Naive B cell (primary cell): ENCODE data around the gene HARBI1. TPM values are rescaled to one million over a fixed set of nuclear protein-coding genes. Genes with fewer than 3 reads are reported as not detected.

Experiments
- ATAC-seq, 2 donors: fragments of 150-1000 bp; cut with Tn5 transposase; 2 replicates each; pipeline ENCODE4 v1.10.0; 2021; ENCODE audit warnings: low read depth in 2 of 2, mild to moderate bottlenecking in 2 of 2, moderate library complexity in 2 of 2
- DNase-seq: peaks from one replicate; pipeline ENCODE4 v3.0.0; 2022
- H3K27ac Mint-ChIP-seq, 6 donors: one replicate each; pipeline ENCODE4 v1.8.0; 2020 to 2022; ENCODE audit warnings: mild to moderate bottlenecking in 6 of 6, mixed read lengths in 6 of 6, moderate library complexity in 5 of 6, inconsistent platforms in 2 of 6
- H3K27me3 Mint-ChIP-seq, 3 donors: one replicate each; pipeline ENCODE4 v1.8.0; 2021 to 2022; ENCODE audit warnings: mixed read lengths in 3 of 3, mild to moderate bottlenecking in 1 of 3
- H3K36me3 Mint-ChIP-seq, 2 donors: one replicate each; pipeline ENCODE4 v1.8.0; 2020 to 2022; ENCODE audit warnings: mixed read lengths in 2 of 2, inconsistent platforms in 1 of 2, mild to moderate bottlenecking in 1 of 2
- H3K4me1 Mint-ChIP-seq, 3 donors: one replicate each; pipeline ENCODE4 v1.8.0; 2020 to 2022; ENCODE audit warnings: mixed read lengths in 3 of 3, inconsistent platforms in 1 of 3, mild to moderate bottlenecking in 1 of 3, moderate library complexity in 1 of 3
- H3K4me3 Mint-ChIP-seq, 8 donors: one replicate each; pipeline ENCODE4 v1.8.0; 2020 to 2022; ENCODE audit warnings: mild to moderate bottlenecking in 8 of 8, mixed read lengths in 8 of 8, moderate library complexity in 8 of 8, inconsistent platforms in 2 of 8
- H3K9me3 Mint-ChIP-seq, 7 donors: one replicate each; pipeline ENCODE4 v1.8.0; 2020 to 2022; ENCODE audit warnings: mixed read lengths in 7 of 7, mild to moderate bottlenecking in 5 of 7, inconsistent platforms in 2 of 7, moderate library complexity in 1 of 7
- polyA plus RNA-seq, 6 donors: library from polyadenylated mRNA; unstranded; fragments of 300-500 nt; fragmentation: Illumina TruSeq; gene quantifications; one replicate each; pipeline ENCODE4 v1.2.3, GENCODE V29; 2021; ENCODE audit warnings: low read depth in 6 of 6

HARBI1 gene
- polyA plus RNA-seq, 6 donors from 2014 or later = 8.7 to 14.7 (median 11.8) TPM

DNA sequence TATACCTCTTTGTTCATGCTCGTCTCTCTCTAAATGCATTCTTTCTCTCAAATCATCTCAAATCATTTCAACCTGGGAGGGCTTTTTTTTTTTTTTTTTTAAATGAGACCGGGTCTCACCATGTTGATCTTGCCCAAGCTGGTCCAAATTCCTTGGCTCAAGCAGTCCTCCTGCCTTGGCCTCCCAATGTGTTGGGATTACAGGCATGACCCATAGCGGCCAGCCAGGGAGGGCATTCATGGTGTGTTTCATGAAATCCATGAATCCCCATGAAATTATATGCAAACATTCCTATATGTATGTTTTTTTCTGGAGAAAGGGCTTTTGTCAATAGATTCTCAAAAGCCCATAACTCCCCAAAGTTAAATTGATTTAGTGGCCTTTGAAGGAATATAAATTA is 26.5 kb upstream of the HARBI1 start:
- H3K27me3 Mint-ChIP-seq = no peaks in the 10 kb centered on the region
- H3K36me3 Mint-ChIP-seq = peaks cover 10 to 29% of the 10 kb centered on the region in 2 donors
- DNase-seq (no peak), ATAC-seq (no peak)
- no peak overlapping the region for H3K4me3 Mint-ChIP-seq
- H3K9me3 Mint-ChIP-seq = peaks cover 0 to 1% (median 0%) of the 10 kb centered on the region in 7 donors
- H3K4me1 Mint-ChIP-seq = peaks cover 0 to 5% (median 3%) of the 10 kb centered on the region in 3 donors
- peak overlapping the region in 1 of 6 donors; percentile 18 for H3K27ac Mint-ChIP-seq

GRCh38 chr11:46642627-46643335 is 25.8 kb upstream of the HARBI1 start:
- Mint-ChIP-seq H3K4me1 (peaks cover 0 to 9% (median 3%) of the 10 kb centered on the region in 3 donors), H3K27ac (peak overlapping the region in 1 of 6 donors; percentile 11), H3K36me3 (peaks cover 15 to 32% of the 10 kb centered on the region in 2 donors), H3K27me3 (no peaks in the 10 kb centered on the region), H3K4me3 (no peak overlapping the region), H3K9me3 (peaks cover 0 to 1% (median 0%) of the 10 kb centered on the region in 7 donors)
- DNase-seq = no peak
- no peak for ATAC-seq

GRCh38 chr11:46641639-46642038 is 24.6 kb upstream of the HARBI1 start:
- ATAC-seq = no peak
- H3K9me3 Mint-ChIP-seq = peaks cover 0 to 1% (median 0%) of the 10 kb centered on the region in 7 donors
- H3K27ac Mint-ChIP-seq = no peak overlapping the region
- no peak for DNase-seq
- H3K4me1 Mint-ChIP-seq = peaks cover 0 to 9% (median 3%) of the 10 kb centered on the region in 3 donors
- H3K27me3 Mint-ChIP-seq = no peaks in the 10 kb centered on the region
- H3K4me3 Mint-ChIP-seq = peak overlapping the region in 1 of 8 donors; percentile 5
- peaks cover 15 to 32% of the 10 kb centered on the region in 2 donors for H3K36me3 Mint-ChIP-seq

- Mint-ChIP-seq H3K36me3 (peaks cover 15 to 32% of the 10 kb centered on the region in 2 donors), H3K27me3 (no peaks in the 10 kb centered on the region), H3K27ac (no peak overlapping the region), H3K9me3 (peaks cover 0 to 1% (median 0%) of the 10 kb centered on the region in 7 donors), H3K4me3 (no peak overlapping the region), H3K4me1 (peaks cover 0 to 9% (median 3%) of the 10 kb centered on the region in 3 donors)
- no peak for ATAC-seq
- DNase-seq = no peak
Observed at GRCh38 chr11:46640036-46640788, 23.2 kb upstream of the HARBI1 start.

DNA sequence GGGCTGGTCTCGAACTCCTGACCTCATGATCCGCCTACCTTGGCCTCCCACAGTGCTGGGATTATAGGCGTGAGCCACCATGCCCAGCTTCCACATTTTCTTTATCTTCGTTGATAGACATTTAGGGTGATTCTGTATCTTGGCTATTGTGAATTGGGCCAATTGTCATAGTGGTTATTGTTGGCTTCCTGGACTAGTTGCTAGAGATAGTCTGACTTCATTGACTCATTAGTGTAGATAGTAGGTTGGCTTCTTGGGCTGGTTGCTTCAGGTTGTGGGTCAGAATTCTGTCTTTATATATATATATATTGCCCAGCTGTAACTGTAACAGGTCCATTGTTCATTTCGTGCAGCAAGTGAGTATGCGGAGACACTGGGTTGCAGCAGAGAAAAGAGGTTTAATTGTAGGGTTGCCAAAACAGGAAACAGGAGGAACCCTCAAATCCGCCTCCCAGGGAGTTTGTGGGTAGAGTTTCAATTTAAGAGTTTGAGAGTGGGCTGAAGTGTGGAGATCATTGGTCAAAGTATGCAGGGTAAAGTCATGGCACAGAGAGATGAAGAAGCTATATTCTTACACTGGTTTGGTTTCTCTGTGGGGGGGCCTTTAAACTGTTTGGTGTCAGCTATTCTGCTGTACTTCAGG is 22.3 kb upstream of the HARBI1 start:
- Mint-ChIP-seq H3K36me3 (peaks cover 15 to 32% of the 10 kb centered on the region in 2 donors), H3K27me3 (no peaks in the 10 kb centered on the region), H3K27ac (peak overlapping the region in 1 of 6 donors; percentile 28), H3K9me3 (peaks cover 0 to 1% (median 0%) of the 10 kb centered on the region in 7 donors), H3K4me3 (no peak overlapping the region), H3K4me1 (peaks cover 0 to 9% (median 3%) of the 10 kb centered on the region in 3 donors)
- DNase-seq (no peak), ATAC-seq (no peak)

GRCh38 chr11:46637546-46637945 is 20.5 kb upstream of the HARBI1 start:
- no peak overlapping the region for H3K4me3 Mint-ChIP-seq
- H3K27me3 Mint-ChIP-seq = no peaks in the 10 kb centered on the region
- peaks cover 15 to 23% of the 10 kb centered on the region in 2 donors for H3K36me3 Mint-ChIP-seq
- peaks cover 0 to 1% (median 0%) of the 10 kb centered on the region in 7 donors for H3K9me3 Mint-ChIP-seq
- no peak for DNase-seq
- ATAC-seq = no peak
- peaks cover 0 to 6% (median 0%) of the 10 kb centered on the region in 3 donors for H3K4me1 Mint-ChIP-seq
- peak overlapping the region in 1 of 6 donors; percentile 59 for H3K27ac Mint-ChIP-seq

DNA sequence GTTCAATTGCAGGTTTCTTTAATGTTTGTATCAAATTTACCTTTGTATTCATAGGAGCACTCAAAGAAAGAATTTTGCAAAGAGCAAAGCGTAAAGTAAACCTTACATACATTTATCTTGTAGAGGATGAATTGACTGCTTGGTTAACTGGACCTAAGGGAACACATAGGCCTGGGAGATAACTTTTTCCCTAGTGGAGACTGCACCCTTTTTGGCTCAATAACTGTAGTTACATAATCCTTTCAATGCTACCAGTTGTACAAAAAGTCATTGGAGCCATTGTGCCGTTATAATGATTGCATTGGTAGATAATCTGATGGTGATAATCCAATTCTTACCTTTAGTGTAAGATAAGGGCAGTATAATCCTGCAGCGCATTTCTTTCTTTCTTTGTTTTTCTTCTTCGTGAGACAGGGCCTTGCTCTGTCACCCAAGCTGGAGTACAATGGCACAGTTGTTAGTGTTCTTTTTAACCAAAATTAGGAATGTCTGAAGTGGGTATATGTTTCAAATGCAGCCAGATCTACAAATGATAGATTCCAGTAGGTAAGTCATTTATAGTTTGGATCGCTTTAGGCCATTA is 18.6 kb upstream of the HARBI1 start:
- Mint-ChIP-seq H3K4me1 (peaks cover 0 to 4% (median 0%) of the 10 kb centered on the region in 3 donors), H3K27me3 (no peaks in the 10 kb centered on the region), H3K4me3 (no peak overlapping the region), H3K9me3 (peaks cover 0 to 1% (median 0%) of the 10 kb centered on the region in 7 donors), H3K36me3 (peaks cover 15% of the 10 kb centered on the region in 2 donors), H3K27ac (peak overlapping the region in 1 of 6 donors; percentile 62)
- ATAC-seq (no peak), DNase-seq (no peak)

DNA sequence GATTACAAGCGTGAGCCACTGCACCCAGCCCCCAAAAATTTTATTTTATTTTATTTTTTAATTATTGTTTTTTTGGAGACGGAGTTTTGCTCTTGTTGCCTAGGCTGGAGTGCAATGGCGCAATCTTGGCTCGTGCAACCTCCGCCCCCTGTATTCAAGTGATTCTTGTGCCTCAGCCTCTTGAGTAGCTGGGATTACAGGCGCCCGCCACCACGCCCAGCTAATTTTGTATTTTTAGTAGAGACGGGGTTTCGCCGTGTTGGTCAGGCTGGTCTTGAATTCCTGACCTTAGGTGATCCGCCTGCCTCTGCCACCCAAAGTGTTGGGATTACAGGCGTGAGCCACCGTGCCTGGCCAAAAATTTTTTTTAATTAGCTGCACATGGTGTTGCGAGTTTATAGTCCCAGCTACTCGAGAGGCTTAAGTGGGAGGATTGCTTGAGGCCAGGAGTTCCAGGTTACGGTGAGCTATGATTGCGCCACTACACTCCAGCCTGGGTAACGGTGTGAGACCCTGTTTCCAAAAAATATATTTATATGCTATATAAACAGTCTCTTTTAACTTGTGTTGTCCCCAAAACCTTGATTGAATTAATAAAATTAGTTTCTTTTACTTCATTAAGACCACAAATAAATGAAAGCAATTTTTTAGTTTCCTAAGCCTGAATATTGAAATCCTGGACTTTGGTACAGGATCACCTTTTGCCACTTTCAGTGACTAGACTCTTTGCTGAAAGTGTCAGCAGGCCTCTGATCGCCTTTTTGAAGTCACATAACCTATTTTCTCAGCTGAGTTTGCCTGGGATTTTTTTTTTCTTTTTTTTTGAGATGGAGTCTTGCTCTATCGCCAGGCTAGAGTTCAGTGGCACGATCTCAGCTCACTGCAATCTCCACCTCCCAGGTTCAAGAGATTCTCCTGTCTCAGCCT is 16.5 kb upstream of the HARBI1 start:
- DNase-seq = no peak
- no peaks in the 10 kb centered on the region for H3K9me3 Mint-ChIP-seq
- H3K36me3 Mint-ChIP-seq = peaks cover 4 to 5% of the 10 kb centered on the region in 2 donors
- no peak for ATAC-seq
- H3K27me3 Mint-ChIP-seq = no peaks in the 10 kb centered on the region
- no peak overlapping the region for H3K27ac Mint-ChIP-seq
- no peak overlapping the region for H3K4me3 Mint-ChIP-seq
- H3K4me1 Mint-ChIP-seq = peaks cover 0 to 7% (median 4%) of the 10 kb centered on the region in 3 donors

DNA sequence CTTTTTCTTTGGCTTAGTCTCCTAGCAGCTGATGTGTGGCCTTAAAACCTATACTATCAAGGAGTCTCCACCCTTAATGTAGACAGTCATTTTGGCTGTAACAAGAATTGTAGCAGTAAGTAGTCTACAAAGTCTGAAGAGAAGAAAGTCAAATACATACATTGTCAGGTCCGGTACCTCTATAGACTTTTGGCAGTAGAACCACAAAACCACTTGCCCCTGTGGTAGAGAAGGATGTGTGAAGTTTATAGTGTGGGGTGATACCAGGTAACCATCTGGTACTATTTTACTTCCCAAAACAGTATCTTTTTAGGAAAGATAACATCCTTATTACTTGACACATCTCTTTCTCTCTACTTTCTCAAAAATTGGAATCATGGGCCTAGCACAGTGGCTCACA is 15.5 kb upstream of the HARBI1 start:
- no peak overlapping the region for H3K27ac Mint-ChIP-seq
- H3K4me3 Mint-ChIP-seq = no peak overlapping the region
- DNase-seq (no peak), ATAC-seq (no peak)
- no peaks in the 10 kb centered on the region for H3K36me3 Mint-ChIP-seq
- no peaks in the 10 kb centered on the region for H3K27me3 Mint-ChIP-seq
- no peaks in the 10 kb centered on the region for H3K9me3 Mint-ChIP-seq
- peaks cover 0 to 9% (median 0%) of the 10 kb centered on the region in 3 donors for H3K4me1 Mint-ChIP-seq

- no peak overlapping the region for H3K4me3 Mint-ChIP-seq
- H3K27ac Mint-ChIP-seq = no peak overlapping the region
- DNase-seq (no peak), ATAC-seq (no peak)
- H3K36me3 Mint-ChIP-seq = no peaks in the 10 kb centered on the region
- no peaks in the 10 kb centered on the region for H3K9me3 Mint-ChIP-seq
- H3K27me3 Mint-ChIP-seq = no peaks in the 10 kb centered on the region
- peaks cover 0 to 9% (median 0%) of the 10 kb centered on the region in 3 donors for H3K4me1 Mint-ChIP-seq
Observed at GRCh38 chr11:46631676-46632075, 14.6 kb upstream of the HARBI1 start.

- no peak overlapping the region for H3K27ac Mint-ChIP-seq
- no peaks in the 10 kb centered on the region for H3K27me3 Mint-ChIP-seq
- no peak for ATAC-seq
- H3K36me3 Mint-ChIP-seq = peaks cover 4 to 7% of the 10 kb centered on the region in 2 donors
- DNase-seq = no peak
- peaks cover 0 to 17% (median 5%) of the 10 kb centered on the region in 3 donors for H3K4me1 Mint-ChIP-seq
- H3K4me3 Mint-ChIP-seq = no peak overlapping the region
- H3K9me3 Mint-ChIP-seq = no peaks in the 10 kb centered on the region
Observed at GRCh38 chr11:46630237-46630636, 13.2 kb upstream of the HARBI1 start.

GRCh38 chr11:46628961-46629360 is 11.9 kb upstream of the HARBI1 start:
- peaks cover 0 to 25% (median 5%) of the 10 kb centered on the region in 3 donors for H3K4me1 Mint-ChIP-seq
- H3K27ac Mint-ChIP-seq = peak overlapping the region in 1 of 6 donors; percentile 41
- no peak overlapping the region for H3K4me3 Mint-ChIP-seq
- ATAC-seq (no peak), DNase-seq (no peak)
- H3K36me3 Mint-ChIP-seq = peaks cover 4 to 10% of the 10 kb centered on the region in 2 donors
- no peaks in the 10 kb centered on the region for H3K9me3 Mint-ChIP-seq
- no peaks in the 10 kb centered on the region for H3K27me3 Mint-ChIP-seq
